Activated CD4-positive, alpha-beta T cell treated with anti-CD3 and anti-CD28 coated beads, Interleukin-2, amount 10 ng/mL, durations not matched to agents 24 days and 14 days (primary cell): ENCODE measurements around the gene NUP93. TPM values are rescaled to one million over a fixed set of nuclear protein-coding genes. Genes with fewer than 3 reads are reported as not detected.
"Not testable (repeated sequence)": the region's sequence is repeated elsewhere in the genome, so short reads cannot be mapped to it uniquely, and the experiment has no call there.

ENCODE experiments used
- DNase-seq: peaks from one replicate; pipeline ENCODE4 v3.0.0; 2022
- H3K27ac Mint-ChIP-seq: one replicate; pipeline ENCODE4 v1.8.0; 2022; ENCODE audit warnings: mild to moderate bottlenecking, mixed read lengths
- H3K27me3 Mint-ChIP-seq: one replicate; pipeline ENCODE4 v1.8.0; 2022; ENCODE audit warnings: mixed read lengths
- H3K36me3 Mint-ChIP-seq: one replicate; pipeline ENCODE4 v1.8.0; 2022; ENCODE audit warnings: low read depth, mild to moderate bottlenecking, mixed read lengths
- H3K4me1 Mint-ChIP-seq: one replicate; pipeline ENCODE4 v1.8.0; 2021; ENCODE audit warnings: mixed read lengths
- H3K4me3 Mint-ChIP-seq: one replicate; pipeline ENCODE4 v1.8.0; 2022; ENCODE audit warnings: mild to moderate bottlenecking, moderate library complexity, mixed read lengths
- H3K9me3 Mint-ChIP-seq: one replicate; pipeline ENCODE4 v1.8.0; 2021; ENCODE audit warnings: mixed read lengths
- intact Hi-C: fragments of 100-400 bp; cut with micrococcal nuclease; formaldehyde crosslinking; loops from one replicate; pipeline ENCODE4 v1.15.1; 2023
- total RNA-seq: library from RNA; stranded (reverse); gene quantifications from 2 replicates; pipeline ENCODE4 v1.2.3, GENCODE V29; 2022

NUP93 gene
- total RNA-seq, 1 donor from 2014 or later = 168 TPM

GRCh38 chr16:56810954-56811353 lies 81.0 kb downstream of the NUP93 start:
- Mint-ChIP-seq H3K9me3 (no peaks in the 10 kb centered on the region), H3K4me3 (no peak overlapping the region), H3K4me1 (no peaks in the 10 kb centered on the region), H3K27me3 (no peaks in the 10 kb centered on the region), H3K27ac (no peak overlapping the region), H3K36me3 (peaks cover 14% of the 10 kb centered on the region)
- no peak for DNase-seq
- intact Hi-C loops = no loop called here

GRCh38 chr16:56811602-56812001 lies 81.7 kb downstream of the NUP93 start:
- H3K4me3 Mint-ChIP-seq, H3K4me1 Mint-ChIP-seq, H3K27ac Mint-ChIP-seq, DNase-seq, intact Hi-C loops, H3K9me3 Mint-ChIP-seq, H3K27me3 Mint-ChIP-seq: not testable (repeated sequence)
- peaks cover 10% of the 10 kb centered on the region for H3K36me3 Mint-ChIP-seq

- peaks cover 3% of the 10 kb centered on the region for H3K36me3 Mint-ChIP-seq
- no peak overlapping the region for H3K27ac Mint-ChIP-seq
- DNase-seq = no peak
- no peaks in the 10 kb centered on the region for H3K9me3 Mint-ChIP-seq
- intact Hi-C loops = no loop called here
- no peaks in the 10 kb centered on the region for H3K4me1 Mint-ChIP-seq
- H3K4me3 Mint-ChIP-seq = no peak overlapping the region
- H3K27me3 Mint-ChIP-seq = no peaks in the 10 kb centered on the region
Measured at GRCh38 chr16:56812884-56813283, 83.0 kb downstream of the NUP93 start.

- no peaks in the 10 kb centered on the region for H3K9me3 Mint-ChIP-seq
- H3K4me3 Mint-ChIP-seq = no peak overlapping the region
- no peaks in the 10 kb centered on the region for H3K4me1 Mint-ChIP-seq
- intact Hi-C loops = no loop called here
- no peak for DNase-seq
- no peak overlapping the region for H3K27ac Mint-ChIP-seq
- H3K36me3 Mint-ChIP-seq = peaks cover 4% of the 10 kb centered on the region
- H3K27me3 Mint-ChIP-seq = no peaks in the 10 kb centered on the region
Measured at GRCh38 chr16:56814537-56815432, 84.9 kb downstream of the NUP93 start.

GRCh38 chr16:56815721-56816120 lies 85.8 kb downstream of the NUP93 start:
- no peak overlapping the region for H3K4me3 Mint-ChIP-seq
- no peaks in the 10 kb centered on the region for H3K4me1 Mint-ChIP-seq
- H3K27ac Mint-ChIP-seq = no peak overlapping the region
- intact Hi-C loops = no loop called here
- DNase-seq = no peak
- peaks cover 2% of the 10 kb centered on the region for H3K36me3 Mint-ChIP-seq
- H3K27me3 Mint-ChIP-seq = no peaks in the 10 kb centered on the region
- no peaks in the 10 kb centered on the region for H3K9me3 Mint-ChIP-seq

GRCh38 chr16:56817056-56817455 lies 87.1 kb downstream of the NUP93 start:
- intact Hi-C loops = no loop called here
- Mint-ChIP-seq H3K4me3 (no peak overlapping the region), H3K4me1 (no peaks in the 10 kb centered on the region), H3K27ac (no peak overlapping the region), H3K36me3 (peaks cover 7% of the 10 kb centered on the region), H3K27me3 (no peaks in the 10 kb centered on the region), H3K9me3 (no peaks in the 10 kb centered on the region)
- no peak for DNase-seq

- no peak overlapping the region for H3K27ac Mint-ChIP-seq
- H3K27me3 Mint-ChIP-seq = no peaks in the 10 kb centered on the region
- H3K4me3 Mint-ChIP-seq = no peak overlapping the region
- H3K4me1 Mint-ChIP-seq = no peaks in the 10 kb centered on the region
- intact Hi-C loops = no loop called here
- H3K9me3 Mint-ChIP-seq = no peaks in the 10 kb centered on the region
- DNase-seq = no peak
- H3K36me3 Mint-ChIP-seq = peaks cover 9% of the 10 kb centered on the region
Measured at GRCh38 chr16:56817938-56818337, 88.0 kb downstream of the NUP93 start.

- H3K27me3 Mint-ChIP-seq = no peaks in the 10 kb centered on the region
- no peaks in the 10 kb centered on the region for H3K9me3 Mint-ChIP-seq
- intact Hi-C loops = no loop called here
- H3K36me3 Mint-ChIP-seq = peaks cover 30% of the 10 kb centered on the region
- no peak overlapping the region for H3K27ac Mint-ChIP-seq
- no peaks in the 10 kb centered on the region for H3K4me1 Mint-ChIP-seq
- no peak overlapping the region for H3K4me3 Mint-ChIP-seq
- no peak for DNase-seq
Measured at GRCh38 chr16:56823081-56823733, 93.3 kb downstream of the NUP93 start.

- no peaks in the 10 kb centered on the region for H3K27me3 Mint-ChIP-seq
- no peak overlapping the region for H3K4me3 Mint-ChIP-seq
- DNase-seq = no peak
- H3K4me1 Mint-ChIP-seq = no peaks in the 10 kb centered on the region
- peaks cover 35% of the 10 kb centered on the region for H3K36me3 Mint-ChIP-seq
- no peak overlapping the region for H3K27ac Mint-ChIP-seq
- no peaks in the 10 kb centered on the region for H3K9me3 Mint-ChIP-seq
- intact Hi-C loops = no loop called here
Measured at GRCh38 chr16:56824331-56824730, 94.4 kb downstream of the NUP93 start.

- Mint-ChIP-seq H3K27me3 (no peaks in the 10 kb centered on the region), H3K9me3 (no peaks in the 10 kb centered on the region), H3K27ac (no peak overlapping the region), H3K36me3 (peaks cover 38% of the 10 kb centered on the region), H3K4me3 (no peak overlapping the region), H3K4me1 (no peaks in the 10 kb centered on the region)
- intact Hi-C loops = no loop called here
- no peak for DNase-seq
Measured at GRCh38 chr16:56824804-56825203, 94.9 kb downstream of the NUP93 start.

GRCh38 chr16:56825826-56826225 lies 95.9 kb downstream of the NUP93 start:
- Mint-ChIP-seq H3K4me3 (no peak overlapping the region), H3K27ac (no peak overlapping the region), H3K27me3 (no peaks in the 10 kb centered on the region), H3K4me1 (no peaks in the 10 kb centered on the region), H3K9me3 (no peaks in the 10 kb centered on the region), H3K36me3 (peaks cover 40% of the 10 kb centered on the region)
- DNase-seq = no peak
- intact Hi-C loops = no loop called here

- H3K9me3 Mint-ChIP-seq = no peaks in the 10 kb centered on the region
- H3K4me1 Mint-ChIP-seq = peaks cover 6% of the 10 kb centered on the region
- DNase-seq = no peak
Measured at GRCh38 chr16:56828647-56829046, 98.7 kb downstream of the NUP93 start.

GRCh38 chr16:56830669-56831068 lies 100.7 kb downstream of the NUP93 start:
- Mint-ChIP-seq H3K4me1 (peaks cover 6% of the 10 kb centered on the region), H3K27ac (peak overlapping the region; percentile 2), H3K9me3 (no peaks in the 10 kb centered on the region), H3K4me3 (no peak overlapping the region), H3K27me3 (no peaks in the 10 kb centered on the region), H3K36me3 (peaks cover 50% of the 10 kb centered on the region)
- intact Hi-C loops = no loop called here
- no peak for DNase-seq

More at GRCh38 chr16:56828647-56829046, 98.7 kb downstream of the NUP93 start:
- Mint-ChIP-seq H3K27me3 (no peaks in the 10 kb centered on the region), H3K4me3 (no peak overlapping the region), H3K36me3 (peaks cover 50% of the 10 kb centered on the region), H3K27ac (no peak overlapping the region)
- intact Hi-C loops = no loop called here

GRCh38 chr16:56832768-56833167 lies 102.8 kb downstream of the NUP93 start:
- Mint-ChIP-seq H3K9me3 (no peaks in the 10 kb centered on the region), H3K4me1 (peaks cover 6% of the 10 kb centered on the region), H3K27me3 (no peaks in the 10 kb centered on the region), H3K36me3 (peaks cover 55% of the 10 kb centered on the region), H3K27ac (peak overlapping the region; percentile 65), H3K4me3 (no peak overlapping the region)
- intact Hi-C loops = no loop called here
- DNase-seq = no peak
